Measurements from ENCODE around the gene TMEM178A.

The TMEM178A gene

GRCh38 chr2:39743269-39743776, 77.6 kb downstream of the TMEM178A start:
- DNase-seq (ENCODE audit: low read depth), result no peak

DNA sequence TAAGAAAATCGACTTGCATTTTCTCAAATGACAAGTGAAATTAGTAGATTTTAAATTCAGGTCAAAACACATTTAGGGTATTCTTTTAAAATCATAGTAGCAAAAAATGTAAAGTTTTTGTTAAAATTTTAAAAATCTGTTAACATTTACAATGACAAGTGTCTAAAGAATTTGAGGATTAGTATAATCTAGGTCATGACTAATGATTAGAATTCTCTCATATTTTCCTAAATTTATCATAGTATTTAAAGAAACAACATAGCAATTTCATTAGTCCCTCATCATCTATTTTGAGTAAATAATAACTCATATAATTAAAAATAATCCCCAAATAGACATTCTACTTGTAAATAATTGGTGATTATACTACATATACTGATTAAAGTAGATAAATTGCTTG, 89.7 kb downstream of the TMEM178A start:
- no peak for DNase-seq (ENCODE audit: low read depth)

DNA sequence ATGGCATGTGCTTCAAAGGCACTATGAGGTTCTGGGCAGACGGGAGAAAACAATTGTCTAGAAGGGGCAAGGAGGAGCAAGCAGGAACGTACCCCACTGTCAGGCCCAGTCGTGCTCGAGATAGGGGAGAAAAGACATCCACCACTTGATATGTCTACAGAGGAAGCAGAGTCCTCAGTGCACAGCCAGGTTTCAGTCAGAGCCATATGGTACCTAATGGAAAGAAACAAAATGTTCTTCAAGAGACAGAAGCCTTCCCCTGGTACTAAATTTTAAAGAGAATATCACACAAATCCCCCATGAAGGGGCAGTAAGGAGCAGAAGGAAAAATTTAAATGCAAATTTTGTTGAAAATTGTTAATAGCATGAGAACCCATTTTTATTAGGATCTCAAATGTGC, 91.4 kb downstream of the TMEM178A start:
- no peak for DNase-seq (ENCODE audit: low read depth)

DNA sequence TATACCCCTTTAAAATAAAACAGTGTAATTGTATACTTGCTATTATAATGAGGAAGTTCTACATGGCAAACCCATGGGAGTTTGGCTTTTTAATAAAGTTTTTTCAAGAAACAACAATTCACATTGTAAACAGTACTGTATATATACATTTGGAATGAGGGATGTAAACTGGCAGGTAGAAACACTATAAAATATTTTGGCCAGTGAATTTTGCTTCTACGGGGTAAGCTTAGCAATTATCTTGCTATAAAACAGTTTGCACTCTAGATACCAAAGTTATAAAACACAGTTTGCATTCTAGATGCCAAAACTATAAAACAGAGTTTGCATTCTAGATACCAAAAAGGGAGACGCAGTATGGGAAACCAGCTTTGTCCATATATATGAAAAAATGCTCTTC, 96.7 kb downstream of the TMEM178A start:
- no peak for DNase-seq (ENCODE audit: low read depth)
